ENCODE measurements around the gene ELF4.
"Not testable (repeated sequence)": the region's sequence is repeated elsewhere in the genome, so short reads cannot be mapped to it uniquely, and the experiment has no call there.

Gene ELF4

DNA sequence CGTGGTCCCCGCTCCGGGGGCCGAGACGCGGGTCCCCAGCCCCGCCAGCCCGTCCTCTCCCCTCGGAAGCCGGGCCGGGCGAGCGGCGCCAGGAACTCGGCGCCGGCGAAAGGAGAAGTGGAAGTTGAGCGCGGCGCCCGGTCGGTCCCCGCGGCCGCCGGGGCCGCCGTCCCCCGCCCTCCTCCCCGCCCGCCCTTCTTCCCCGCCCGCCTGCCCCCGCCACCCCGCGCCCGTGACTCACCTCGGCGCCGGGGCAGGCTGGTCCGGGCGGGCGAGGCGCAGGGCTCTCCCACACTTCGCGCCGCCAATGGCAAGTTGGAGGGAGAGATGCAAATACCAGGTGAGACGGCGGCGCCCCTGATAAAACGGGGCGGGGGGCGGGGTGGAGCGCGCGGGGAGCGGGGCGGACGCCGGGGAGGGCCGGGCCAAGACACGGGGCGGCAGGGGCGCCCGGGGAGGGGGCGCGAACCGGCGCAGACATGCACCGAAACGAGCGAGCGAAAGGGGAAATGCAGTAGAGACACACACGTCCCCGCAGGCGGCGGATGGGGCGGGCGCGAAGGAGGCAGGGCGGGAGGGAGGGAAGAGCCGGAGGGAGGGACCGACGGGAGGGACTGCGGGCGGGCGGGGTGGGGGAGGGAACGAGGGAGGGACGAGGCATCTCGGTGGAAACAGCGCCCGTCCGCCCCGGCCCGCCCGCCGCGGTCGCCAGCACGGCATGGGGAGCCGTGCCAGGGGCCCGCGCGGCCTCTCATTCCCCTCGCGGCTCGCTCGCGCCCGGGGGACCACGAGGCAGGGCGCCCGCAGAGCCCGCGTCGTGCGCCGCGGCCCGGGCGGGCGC is at the start of gene ELF4:
Gene ELF4 (minus strand): TSS at position 119 of the 841 bp plus-strand sequence. CDS start 29,167 bp downstream, outside the sequence.
- peak in 1 of 2 donors; percentile 27 for DNase-seq (ENCODE audit: low read depth in 2 of 2)

DNA sequence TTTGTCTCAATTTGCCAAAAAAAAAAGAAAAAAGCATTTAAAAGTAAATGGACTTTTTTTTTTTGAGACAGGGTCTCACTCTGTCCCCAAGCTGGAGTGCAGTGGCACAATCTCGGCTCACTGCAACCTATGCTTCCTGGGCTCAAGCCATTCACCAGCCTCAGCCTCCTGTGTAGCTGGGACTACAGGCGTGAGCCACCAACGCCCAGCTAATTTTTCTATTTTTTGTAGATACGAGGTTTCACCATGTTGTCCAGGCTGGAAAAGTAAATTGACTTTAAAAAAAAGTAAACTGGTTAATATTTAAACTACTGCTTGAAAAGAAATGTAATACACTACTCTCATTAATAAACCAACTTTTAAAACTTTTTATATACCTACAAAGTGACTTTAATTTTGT is 49.5 kb upstream of the ELF4 start:
- DNase-seq (ENCODE audit: low read depth in 2 of 2) = no peak

DNA sequence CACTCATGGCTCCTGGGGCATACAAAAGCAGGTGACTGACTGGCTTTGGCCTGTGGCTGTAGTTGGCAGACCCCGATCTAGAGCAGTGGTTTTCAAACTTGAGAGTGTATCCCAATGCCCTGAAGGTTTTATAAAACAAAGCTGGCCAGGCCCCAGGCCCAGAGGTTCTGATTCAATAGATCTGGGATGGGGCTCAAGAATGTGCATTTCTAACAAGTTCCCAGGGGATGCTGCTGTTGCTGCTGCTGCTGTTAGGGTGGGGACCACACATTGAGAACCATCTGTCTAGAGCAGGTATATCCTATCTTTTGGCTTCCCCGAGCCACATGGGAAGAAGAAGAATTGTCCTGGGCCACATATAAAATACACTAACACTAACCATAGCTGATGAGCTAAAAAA is 48.0 kb upstream of the ELF4 start:
- DNase-seq (ENCODE audit: low read depth in 2 of 2) = no peak

DNA sequence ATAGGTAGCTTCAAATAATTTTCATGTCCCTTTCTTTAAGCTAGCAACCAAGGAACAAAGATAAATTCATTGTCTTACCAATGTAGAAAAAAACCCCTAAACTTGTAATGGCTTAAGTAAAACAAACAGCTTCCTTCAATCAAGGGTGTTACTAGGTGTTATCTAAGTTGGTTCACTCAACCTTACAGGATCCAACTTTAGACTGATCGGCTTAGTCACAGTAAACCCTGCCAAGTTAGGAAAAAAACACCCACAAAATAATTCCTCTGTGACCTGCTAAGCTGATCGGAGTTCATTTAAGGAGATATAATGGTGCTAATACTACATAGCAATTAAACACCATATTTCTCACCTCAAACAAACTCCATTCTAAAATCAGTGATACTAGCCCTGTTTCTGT is 45.3 kb upstream of the ELF4 start:
- no peak for DNase-seq (ENCODE audit: low read depth in 2 of 2)

DNA sequence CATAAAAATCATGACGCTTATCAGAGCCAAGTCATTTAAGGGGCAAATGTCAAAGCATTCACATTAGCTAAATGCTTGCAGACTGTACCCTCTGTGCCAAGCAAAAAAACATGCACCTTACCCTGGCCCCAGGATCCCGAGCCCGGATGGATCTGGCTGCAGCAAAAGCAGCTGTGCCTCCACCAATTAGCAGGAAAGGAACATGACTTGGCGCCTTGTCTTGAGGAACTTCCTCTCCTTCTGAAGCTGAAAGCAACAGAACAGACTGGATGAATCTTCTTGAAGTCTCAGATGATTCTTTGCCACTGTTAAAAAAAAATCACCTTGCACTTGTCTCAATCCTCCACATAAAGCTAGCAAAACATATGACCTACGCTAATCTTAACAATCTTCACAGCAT is 37.3 kb upstream of the ELF4 start:
- DNase-seq (ENCODE audit: low read depth in 2 of 2) = no peak

DNA sequence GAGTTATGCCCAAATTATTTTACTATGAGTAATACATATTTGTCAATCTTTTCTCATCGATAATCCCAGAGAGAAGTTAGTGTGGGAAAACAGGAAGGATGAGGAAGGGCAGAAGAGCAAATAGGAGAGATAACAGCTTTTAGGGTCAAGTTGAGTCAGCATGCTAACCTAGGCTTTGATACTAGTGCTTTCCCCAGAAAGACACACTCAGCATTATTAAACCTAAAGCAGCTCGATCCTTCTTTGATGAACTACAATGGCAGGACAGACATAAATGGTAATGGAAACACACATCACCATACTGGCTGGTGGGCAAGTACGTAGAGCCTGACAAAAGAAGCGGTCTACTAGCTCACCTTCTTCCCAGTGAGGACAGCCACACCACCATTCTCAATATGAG is 34.8 kb upstream of the ELF4 start:
- no peak for DNase-seq (ENCODE audit: low read depth in 2 of 2)

DNA sequence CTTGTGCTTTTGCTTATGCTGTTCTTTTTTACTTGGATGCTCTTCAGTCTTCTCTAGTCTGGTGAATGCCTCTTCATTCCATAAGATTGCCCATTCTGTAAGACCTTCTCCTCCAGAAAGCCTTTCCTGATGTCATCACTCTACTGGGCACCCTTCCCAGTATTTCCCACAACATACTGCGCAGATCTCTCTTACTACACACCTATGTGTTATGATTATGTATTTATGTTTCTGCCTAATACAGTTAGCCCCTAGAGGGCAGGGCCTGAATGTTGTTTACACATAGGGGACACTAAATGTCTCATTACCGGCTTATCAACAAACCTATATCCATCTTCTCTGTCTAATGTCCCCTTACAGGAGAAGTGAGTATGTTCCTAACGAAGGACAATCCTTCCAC is 34.2 kb upstream of the ELF4 start:
- DNase-seq (ENCODE audit: low read depth in 2 of 2) = no peak

DNA sequence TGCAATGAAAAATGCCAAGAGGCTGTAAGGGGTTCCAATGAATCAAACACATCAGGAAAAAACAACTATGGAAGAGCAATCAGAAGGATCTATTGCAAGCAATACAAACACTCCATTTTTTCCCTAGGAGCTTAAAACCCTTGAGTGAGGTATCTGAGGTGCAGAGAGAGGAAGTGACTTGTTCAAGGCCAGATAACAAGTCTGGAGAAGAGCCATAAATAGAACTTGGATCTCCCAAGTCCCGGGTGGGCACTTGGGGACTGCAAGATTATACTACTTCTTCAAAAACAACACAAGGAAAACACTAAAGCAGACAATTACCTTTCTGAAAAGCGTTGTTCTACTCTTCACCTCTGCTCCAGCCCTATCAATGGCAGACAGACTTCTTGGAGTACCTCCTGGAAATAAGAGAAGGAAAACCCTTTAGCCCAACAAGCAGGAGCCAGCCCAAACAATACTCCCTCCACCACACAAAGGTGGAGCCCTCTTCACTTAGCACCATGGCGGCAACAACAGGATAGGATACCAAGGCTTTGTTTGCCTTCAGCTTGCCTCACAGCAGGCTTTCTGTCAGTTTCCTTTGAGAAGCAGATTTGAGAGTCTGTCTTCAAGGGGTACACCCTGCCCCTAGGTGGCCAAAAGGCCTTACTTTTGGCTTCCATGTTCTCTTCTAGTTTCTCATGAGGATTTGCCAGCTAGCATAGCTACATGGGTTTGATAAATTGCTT is 29.3 kb upstream of the ELF4 start:
- DNase-seq (ENCODE audit: low read depth in 2 of 2) = no peak

DNA sequence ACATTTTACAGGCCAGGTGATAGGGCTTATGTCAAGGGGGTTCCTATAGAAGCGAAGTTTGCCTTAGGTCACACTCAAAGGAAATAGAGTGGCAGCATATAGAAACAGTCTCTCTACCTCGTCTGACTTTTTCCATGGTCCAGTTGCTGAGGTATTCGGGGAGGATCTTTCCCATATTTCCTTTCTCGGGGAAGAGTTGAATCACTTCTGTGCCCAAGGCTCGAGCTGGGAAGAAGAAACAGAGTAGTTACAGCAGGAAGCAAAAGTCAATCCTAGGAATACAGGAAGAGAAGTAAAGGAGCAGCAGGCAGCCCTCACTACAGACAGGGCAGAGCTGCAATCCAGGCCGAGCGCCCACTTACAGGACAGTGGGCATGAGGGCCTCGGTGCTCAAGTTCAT is 26.7 kb upstream of the ELF4 start:
- no peak for DNase-seq (ENCODE audit: low read depth in 2 of 2)

DNA sequence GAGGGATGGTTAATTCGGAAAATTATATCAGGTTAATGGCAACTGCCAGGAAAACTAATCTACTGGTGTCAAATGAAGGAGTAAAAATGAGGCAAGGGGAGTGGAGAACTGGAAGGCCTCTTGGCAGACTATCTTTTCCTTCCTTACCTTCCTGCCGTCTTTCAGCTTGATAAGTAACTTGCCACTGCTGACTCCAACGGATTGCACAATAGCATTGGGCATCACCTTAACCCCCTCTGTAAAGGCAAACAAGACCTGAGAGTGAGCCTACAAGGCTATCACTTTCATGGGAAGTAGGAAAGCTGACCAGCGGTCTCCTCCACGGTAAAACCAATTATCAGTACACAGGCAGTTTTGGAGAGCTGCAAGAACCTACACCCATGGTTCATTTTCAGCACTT is 26.2 kb upstream of the ELF4 start:
- DNase-seq (ENCODE audit: low read depth in 2 of 2) = no peak

DNA sequence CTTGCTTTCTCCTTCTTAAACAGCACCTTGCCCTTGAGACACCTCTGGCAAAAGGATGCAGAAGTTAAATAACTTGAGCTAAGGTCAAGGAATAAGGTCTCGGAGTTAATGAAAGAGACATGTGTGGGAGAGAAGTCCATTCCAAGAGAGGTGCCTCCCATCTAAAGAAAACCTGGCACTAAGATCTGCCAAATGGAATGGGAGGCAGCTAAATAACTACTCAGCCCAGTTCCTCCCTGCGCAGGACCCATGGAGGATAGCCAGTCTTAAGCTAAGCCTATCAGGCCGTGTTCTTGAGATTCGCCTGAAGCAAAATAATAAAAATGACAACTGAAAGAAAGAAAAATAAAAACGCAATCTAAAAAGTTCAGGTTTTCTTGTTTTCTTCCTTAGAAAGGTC is 20.7 kb upstream of the ELF4 start:
- DNase-seq (ENCODE audit: low read depth in 2 of 2) = no peak

DNA sequence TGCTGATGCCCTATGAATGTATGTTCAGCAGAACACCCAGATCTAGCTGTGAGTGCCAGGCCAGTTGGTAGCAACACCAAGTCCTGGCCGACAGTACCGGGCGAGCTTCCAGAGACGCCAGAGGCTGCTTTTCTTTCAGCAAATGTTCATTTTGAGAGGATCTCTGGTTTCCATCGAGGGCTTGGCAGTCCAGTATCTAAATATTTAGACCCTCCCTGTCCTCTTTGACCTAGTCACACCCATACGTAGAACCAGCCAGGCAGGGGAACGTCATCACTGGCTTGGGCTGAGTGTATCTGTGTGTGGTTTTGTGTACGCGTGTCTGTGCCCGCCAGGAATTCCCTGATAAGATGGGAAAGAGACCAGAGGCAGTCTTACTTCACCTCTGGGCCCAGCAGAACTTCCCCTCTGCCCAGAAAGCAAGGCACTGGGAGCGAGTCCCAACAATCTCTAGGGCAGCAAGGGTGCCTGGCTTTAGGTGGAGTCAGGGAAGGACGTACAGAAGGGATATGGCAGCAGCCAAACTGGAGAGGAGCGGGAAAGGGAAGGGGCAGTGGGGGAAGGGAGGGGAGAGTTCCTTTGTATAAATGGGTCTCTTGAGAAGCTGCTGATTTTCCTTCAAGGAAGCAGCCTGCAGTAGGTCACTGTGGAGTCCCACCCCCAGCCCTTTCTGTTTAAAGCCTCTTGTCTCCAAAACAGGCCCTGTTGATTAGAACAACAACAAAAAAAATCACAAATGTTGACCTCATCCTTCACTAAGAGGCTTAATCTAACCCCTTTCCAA is 15.0 kb upstream of the ELF4 start:
- DNase-seq (ENCODE audit: low read depth in 2 of 2) = no peak

DNA sequence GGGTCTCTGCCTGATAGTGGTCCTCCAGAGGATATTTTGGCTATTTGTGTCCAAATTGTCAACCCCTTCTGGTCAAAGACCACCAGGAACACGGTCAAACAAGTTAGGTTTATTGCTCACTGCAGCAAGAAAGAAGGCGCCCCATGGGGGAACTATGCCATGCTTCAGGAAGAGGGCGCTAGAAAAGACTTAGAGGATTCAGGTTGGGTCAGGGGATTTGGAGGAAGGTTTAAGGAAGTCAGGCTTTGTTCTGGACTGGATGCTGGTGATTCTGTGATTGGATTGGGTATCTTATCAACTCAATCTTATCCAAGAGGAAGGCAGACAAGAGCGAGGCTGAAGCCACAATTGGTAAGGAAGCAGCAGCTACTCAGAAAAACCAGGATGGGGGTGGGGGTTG is 14.3 kb upstream of the ELF4 start:
- no peak for DNase-seq (ENCODE audit: low read depth in 2 of 2)

DNA sequence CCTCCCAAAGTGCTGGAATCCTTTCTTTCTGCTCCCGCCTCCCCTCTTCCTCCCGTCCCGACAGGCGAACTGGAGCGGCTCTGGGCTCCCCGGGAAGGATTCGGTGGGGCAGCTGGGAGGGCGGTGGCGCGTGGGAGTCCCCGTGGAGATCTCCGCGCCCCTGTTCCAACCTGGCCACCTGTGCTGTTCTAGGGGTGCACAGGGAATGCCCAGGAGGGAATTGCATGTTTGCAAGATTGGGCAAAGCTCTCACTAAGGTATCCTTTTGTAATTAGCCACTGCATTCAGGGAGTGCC is 11.2 kb upstream of the ELF4 start:
- DNase-seq (ENCODE audit: low read depth in 2 of 2) = no peak

DNA sequence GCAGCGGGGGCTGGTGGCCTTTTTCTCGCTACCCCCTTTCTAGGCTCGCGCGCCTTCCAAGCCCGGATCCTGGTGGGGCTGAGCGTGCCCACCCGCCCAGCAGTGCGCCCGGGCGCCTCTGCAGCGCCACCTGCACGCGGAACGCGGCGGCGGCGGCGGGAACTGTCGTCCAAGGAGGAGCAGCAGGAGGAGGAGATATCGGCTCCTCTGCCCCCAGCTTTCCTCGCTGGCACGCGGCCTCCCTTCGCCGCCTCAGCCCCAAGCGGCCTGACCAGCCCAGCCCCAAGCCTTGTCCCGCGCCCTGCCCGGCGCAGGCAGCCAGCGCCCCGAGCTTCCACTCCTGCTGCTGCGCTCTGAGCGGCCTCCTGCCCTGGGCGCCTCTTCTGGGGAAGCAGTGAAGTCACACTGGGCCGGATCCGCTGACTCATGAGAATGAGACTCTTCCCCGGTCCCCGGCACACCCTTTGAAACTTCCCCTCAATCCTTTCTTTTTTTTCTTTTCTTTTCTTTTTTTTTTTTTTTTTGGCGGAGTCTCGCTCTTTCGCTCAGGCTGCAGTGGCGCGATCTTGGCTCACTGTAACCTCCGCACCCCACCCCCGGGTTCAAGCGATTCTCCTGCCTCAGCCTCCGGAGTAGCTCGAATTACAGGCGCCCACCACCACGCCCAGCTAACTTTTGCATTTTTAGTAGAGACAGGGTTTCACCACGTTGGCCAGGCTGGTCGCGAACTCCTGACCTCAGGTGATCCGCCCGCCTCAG is 10.6 kb upstream of the ELF4 start:
- peak; percentile 24 to 38 for DNase-seq (ENCODE audit: low read depth in 2 of 2)

DNA sequence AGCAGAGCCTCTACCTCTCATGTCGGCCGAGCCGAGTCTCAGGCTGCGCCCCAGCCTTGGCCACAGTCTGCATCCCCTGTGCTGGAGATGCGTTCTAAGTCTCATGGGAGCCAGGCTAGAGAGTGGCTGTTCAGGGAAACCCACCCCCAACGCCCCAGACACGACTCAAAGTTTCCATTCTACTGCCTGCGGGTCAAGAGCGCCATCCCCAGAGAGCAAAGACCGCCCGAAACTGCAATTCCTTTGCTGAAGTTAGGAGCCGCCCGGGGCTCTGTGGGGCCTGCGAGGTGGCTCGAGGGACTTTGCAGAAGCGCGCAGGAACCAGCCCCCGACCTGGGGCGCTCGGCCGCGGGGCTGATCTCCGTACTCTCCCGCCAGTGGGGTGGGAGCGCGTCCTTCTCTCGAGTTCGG is 10.0 kb upstream of the ELF4 start:
- DNase-seq (ENCODE audit: low read depth in 2 of 2) = no peak

DNA sequence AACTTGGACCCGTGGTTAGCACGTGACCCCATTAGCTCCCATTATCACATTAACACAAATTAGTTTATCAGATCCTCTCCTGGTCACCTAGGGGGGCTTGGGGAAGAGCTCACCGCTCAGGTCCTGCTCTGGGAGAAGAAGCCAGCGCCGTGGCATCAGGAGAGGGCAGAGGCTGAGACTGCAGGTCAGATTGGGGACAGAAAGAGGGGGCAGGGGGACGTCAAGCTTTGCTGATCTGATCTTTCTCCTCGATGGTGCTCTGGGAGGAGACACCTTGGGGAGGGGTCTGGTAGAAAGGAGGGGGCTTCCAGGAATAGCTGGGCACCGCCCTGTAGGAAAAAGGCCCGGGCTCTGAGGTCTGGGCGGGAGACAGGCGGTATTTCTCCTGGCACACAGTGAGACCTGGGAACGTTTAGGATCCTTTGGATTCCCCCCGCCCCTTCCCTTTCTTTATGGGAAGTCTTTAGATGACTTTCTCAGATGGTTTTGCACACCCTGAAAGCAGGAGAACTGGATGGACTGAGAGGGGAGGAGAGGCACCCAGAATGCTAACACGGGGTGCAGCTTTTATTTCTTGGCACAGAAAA is 9.1 kb upstream of the ELF4 start:
- DNase-seq (ENCODE audit: low read depth in 2 of 2) = no peak

DNA sequence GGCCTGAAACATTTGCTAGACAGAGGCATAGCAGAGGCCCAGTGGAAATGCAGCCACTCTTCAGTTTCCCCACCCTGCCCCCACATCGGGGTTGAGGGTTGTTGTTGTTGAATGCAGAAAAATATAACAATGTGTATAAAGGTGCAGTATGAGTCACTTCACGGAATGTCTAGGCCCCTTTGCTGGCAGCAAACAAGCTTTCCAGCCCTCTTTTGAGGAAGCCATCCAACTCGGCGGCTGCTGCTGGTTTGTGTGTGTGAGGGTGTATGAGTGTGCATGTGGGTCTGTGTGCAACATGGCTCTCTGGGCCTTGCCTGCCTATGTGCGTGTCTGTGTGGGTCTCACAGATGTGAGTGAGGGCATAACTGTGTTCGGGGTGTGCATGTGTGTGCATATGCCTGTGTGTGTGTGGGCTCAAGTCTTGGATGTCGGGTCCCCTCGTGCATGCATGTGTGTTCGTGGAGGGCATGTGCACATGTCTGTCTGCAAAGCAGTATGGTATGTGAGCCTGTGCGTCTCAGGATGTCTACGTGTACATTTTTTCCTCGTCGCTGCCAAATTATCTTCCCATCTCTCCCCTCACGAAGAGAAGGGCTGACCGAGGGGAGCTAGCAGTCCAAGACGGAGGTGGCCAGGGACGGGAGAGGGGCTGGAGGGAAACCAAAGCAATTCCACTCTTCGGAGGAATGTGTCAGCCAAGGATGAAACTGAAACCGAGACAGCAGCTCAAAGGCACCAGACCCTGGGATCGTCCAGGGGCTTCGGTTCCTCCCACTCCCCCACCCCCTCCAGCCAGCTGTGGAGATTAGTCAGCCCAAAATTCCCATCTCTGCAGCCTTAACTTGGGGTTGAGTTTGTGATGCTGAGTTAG is 8.4 kb upstream of the ELF4 start:
- DNase-seq (ENCODE audit: low read depth in 2 of 2) = no peak

DNA sequence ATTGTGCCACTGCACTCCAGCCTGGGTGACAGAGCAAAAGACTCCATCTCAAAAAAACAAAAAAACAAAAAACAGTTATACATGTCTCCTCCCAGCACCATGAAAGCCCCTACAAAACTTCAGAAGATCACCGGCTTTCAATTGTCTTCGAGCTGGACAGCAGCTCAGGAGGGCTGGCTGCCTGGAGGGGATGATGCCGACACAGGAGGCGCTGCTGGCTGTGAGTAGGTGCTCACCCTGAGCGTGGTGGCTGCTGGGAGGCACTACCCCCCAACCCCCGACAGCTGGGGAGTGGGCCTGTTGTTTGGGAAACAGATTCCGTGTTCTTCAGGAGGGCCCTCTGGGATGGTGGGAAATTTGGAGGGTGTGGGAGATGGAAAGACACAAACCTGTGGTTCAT is 6.9 kb upstream of the ELF4 start:
- DNase-seq (ENCODE audit: low read depth in 2 of 2) = no peak

DNA sequence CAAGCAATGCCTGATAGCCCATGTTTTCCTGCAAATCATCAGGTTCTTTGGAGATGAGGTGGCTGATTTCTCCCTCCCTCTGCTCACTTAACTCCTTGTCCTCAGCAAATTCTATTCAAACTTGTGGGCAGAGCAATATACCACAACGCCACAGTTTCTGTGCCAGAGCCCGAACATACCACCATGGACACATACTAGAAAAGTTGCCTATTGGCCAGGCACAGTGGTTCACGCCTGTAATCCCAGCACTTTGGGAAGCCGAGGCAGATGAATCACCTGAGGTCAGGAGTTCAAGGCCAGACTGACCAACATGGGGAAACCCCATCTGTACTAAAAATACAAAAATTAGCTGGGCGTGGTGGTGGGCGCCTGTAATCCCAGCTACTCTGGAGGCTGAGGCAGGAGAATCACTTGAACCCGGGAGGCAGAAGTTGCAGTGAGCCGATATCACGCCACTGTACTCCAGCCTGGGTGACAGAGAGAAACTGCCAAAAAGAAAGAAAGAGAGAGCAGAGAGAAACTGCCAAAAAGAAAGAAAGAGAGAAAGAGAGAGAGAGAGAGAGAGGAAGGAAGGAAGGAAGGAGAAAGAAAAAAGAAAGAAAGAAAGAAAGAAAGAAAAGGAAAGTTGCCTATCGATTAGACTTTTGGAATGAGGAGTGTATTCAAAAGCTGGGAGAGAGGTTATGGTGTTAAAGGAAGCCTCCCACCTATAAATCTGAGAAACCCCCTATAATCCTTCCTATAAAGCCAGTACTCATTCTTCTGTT is 5.0 kb upstream of the ELF4 start:
- DNase-seq (ENCODE audit: low read depth in 2 of 2) = not testable (repeated sequence)
